Measurements from ENCODE around the gene BCL7C.
"Not testable (repeated sequence)": the region's sequence is repeated elsewhere in the genome, so short reads cannot be mapped to it uniquely, and the experiment has no call there.

The BCL7C gene

DNA sequence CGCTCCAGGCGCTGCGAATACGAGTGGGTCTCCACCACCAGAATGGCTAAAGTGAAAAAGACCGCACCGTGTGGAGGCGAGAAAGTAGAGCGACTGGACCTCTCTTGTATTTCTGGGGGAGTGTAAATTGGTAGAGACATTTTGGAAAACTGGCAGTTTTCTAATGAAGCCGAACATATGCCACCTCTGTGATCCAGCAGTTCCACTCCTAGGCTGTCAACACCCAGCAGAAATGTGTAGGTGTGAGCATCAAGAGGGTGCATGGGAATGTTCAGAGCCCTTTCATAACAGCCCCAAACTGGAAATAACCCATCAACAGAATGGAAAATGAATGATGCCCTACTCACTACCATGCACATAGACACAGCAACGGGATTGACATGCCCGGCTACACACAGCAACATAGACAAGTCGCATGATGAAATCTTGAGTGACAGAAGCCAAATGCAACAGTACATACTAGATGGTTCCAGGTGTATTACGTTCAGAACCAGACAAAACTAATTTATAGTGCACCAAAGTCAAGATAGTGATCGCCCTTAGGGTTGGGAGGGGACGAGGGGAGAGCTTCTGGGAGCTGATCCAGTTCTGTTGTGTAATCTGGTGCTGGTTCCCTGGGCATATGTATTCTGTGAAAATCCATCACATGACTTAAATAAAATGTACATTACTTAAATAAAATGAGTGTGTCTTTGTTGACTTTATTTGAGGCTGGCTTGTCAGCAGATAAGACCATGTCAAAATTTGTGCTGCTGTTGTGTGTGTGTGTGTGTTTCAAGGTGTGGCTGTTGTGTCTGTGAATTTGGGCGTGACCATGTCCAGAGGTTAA is 877 bp upstream of the BCL7C start:
- DNase-seq (ENCODE audit: low read depth): no peak

DNA sequence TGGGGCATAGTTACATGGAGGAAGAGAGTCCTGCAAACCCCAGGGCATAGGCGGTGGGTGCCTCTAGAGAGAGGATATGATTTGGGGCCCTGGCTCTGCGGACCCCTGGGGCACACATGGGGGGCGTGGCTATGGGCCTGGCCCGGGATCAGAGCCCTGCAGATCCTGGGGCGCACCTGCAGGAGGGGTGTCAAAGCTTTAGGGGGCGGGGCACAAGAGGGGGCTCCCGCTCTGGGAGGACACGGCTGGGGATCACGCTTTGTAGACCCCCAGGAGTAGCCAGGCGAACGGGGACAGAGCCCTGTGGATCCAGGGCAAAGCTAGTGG is 497 bp downstream of the BCL7C start:
- DNase-seq (ENCODE audit: low read depth): no peak

DNA sequence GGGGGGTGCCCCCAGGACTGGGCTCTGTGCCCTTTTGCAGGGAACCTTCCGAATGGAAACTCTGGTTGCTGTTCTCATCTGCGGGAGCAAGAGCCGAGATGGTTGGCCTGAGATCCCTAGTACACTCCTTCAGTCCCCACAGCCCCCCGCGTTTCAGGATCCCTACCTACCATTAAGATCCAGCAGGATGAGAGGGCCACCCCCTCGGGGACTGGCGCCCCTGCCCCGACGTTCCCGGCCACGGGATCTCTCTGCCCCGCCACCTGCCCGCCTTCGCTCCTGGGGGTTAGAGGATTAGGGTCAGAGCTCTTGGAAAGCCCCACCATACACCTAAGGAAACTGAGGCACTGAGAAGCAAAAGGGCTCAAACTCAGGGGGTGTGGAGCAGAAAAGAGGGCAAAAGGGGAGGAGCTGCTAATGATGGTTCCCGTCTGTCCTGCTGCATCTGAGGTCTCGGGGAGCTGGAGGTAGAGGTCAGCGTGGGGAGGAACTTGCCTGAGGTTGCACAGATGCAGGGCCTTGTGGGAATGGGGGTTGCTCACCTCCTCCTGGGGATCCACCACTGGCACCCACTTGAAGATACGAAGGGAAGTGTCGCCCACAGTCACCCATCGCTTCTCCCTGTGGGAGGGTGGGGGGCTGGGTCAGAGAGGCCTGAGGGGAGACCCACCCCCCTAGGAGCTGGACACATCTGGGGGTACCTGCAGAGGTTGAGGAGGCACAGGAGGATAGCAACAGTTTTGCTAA is 1.0 kb downstream of the BCL7C start:
- no peak for DNase-seq (ENCODE audit: low read depth)

GRCh38 chr16:30891043-30891823 is 2.6 kb downstream of the BCL7C start:
- DNase-seq (ENCODE audit: low read depth): not testable (repeated sequence)

DNA sequence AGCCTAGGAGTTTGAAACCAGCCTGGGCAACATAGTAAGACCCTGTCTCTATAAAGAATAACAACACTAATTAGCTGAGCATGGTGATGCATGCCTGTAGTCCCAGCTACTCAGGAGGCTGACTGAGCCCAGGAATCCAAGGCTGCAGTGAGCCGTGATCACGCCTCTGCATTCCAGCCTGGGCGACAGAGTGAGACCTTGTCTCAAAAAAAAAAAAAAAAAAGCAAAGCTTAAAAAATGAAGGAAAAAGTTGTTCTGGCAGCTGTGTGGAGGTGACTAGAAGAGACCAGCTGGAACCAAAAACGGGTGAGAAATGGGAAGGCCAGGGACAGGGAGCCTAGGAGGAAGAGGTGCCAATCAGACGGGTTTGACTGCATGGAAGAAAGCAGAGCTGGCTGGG is 4.2 kb downstream of the BCL7C start:
- DNase-seq (ENCODE audit: low read depth): no peak

- no peak for DNase-seq (ENCODE audit: low read depth)
Observed at GRCh38 chr16:30888856-30889499, 4.9 kb downstream of the BCL7C start.

GRCh38 chr16:30887927-30888326 is 6.0 kb downstream of the BCL7C start:
- no peak for DNase-seq (ENCODE audit: low read depth)

- DNase-seq (ENCODE audit: low read depth): no peak
Observed at GRCh38 chr16:30886145-30886544, 7.7 kb downstream of the BCL7C start.

DNA sequence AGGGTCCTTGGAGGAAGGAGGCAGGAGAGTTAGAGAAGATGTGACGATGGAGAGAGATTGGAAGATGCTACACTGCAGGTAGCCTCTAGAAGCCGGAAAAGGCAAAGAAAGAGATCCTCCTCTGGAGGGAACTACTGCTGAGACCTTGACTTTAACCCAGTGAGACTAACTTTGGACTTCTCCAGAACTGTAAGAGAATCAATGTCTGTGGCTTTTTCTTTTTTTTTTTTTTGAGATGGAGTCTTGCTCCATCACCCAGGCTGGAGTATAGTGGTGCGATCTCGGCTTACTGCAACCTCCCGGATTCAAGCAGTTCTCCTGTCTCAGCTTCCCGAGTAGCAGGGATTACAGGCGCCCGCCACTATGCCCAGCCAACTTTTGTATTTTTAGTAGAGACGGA is 8.7 kb downstream of the BCL7C start:
- no peak for DNase-seq (ENCODE audit: low read depth)

- no peak for DNase-seq (ENCODE audit: low read depth)
Observed at GRCh38 chr16:30884760-30885159, 9.1 kb downstream of the BCL7C start.

GRCh38 chr16:30882429-30883310 is 11.2 kb downstream of the BCL7C start:
- no peak for DNase-seq (ENCODE audit: low read depth)

GRCh38 chr16:30876867-30877266 is 17.0 kb downstream of the BCL7C start:
- no peak for DNase-seq (ENCODE audit: low read depth)

DNA sequence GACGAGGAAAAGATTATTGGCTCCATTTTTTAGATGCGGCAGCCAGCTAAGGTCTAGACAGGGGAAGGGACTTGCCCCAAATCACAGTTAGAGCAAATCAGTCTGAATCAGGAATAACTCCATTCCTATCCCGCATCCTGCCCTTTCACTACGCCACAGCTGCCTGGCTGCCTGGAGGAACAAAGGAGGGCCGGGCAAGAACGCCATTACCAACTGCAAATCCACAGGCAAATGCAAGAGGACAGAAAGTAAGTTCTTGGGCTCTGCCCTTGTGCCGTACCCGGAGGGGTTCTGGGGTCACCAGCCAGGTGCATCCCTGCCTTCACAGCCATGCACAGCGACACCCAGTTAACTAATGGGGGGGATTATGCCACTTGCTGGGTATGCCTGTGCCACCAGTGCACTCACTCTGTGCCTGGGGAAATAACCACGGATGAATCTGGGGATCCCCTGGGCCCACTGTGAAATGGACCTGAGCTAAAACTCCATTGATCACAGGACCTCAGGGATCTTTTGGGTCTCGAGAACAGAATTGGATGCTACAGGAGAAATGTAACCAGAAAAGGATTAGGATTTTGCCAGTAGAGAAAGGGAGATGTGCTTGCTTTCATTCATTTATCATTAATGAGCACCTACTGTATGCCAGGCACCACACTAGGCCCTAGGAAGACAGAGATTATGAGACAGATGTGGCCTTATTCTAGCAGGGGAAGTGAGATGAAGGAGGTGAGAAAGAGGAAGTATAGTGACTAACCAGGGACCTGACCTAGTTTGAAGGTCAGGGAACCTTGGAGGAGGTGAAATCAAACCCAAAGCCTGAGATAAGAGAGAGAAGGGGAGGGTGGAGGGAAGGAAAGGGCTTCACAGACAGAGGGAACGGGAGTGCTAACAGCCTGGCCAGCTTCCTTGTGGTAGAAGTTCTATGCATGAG is 17.7 kb downstream of the BCL7C start:
- no peak for DNase-seq (ENCODE audit: low read depth)

GRCh38 chr16:30874821-30875717 is 18.8 kb downstream of the BCL7C start:
- peak; percentile 86 for DNase-seq (ENCODE audit: low read depth)

DNA sequence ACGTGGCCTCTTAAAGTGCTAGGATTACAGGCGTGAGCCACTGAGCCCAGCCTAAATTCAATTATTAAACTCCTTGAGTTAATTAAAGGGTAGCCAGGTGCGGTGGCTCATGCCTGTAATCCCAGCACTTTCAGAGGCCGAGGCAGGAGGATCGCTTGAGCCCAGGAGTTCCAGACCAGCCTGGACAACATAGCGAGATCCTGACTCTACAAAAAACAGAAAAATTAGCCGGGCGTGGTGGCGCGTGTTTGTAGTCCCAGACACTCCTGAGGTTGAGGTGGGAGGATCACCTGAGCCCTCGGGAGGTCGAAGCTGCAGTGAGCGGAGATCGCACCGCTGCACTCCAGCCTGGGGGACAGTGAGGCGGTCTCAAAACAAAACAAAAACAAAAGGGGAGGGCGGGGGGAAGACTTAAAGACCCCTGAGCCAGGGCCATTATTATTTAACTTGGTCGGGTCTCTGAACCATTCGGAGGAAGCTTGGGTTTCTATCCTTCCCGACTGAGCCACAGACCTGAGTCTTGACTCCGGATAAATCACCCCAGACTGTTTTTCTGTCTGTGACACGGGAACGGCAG is 19.5 kb downstream of the BCL7C start:
- no peak for DNase-seq (ENCODE audit: low read depth)

- no peak for DNase-seq (ENCODE audit: low read depth)
Observed at GRCh38 chr16:30870904-30871303, 23.0 kb downstream of the BCL7C start.

GRCh38 chr16:30867747-30868146 is 26.1 kb downstream of the BCL7C start:
- DNase-seq (ENCODE audit: low read depth): no peak

DNA sequence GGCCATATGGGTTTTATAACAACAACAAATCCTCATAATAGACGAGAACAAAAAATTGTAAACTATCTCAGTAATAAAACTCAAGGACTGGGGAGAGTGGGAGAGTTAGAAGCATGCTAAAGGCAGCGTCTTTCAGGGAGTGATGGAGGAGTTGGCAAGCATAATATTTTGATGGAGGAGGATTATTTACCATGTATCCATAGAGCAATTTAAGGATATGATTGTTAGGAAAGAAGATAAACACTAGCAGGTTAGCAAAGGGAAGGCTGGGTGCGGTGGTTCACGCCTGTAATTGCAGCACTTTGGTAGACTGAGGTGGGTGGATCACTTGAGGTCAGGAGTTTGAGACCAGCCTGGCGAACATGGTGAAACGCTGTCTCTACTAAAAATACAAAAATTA is 27.8 kb downstream of the BCL7C start:
- DNase-seq (ENCODE audit: low read depth): no peak

DNA sequence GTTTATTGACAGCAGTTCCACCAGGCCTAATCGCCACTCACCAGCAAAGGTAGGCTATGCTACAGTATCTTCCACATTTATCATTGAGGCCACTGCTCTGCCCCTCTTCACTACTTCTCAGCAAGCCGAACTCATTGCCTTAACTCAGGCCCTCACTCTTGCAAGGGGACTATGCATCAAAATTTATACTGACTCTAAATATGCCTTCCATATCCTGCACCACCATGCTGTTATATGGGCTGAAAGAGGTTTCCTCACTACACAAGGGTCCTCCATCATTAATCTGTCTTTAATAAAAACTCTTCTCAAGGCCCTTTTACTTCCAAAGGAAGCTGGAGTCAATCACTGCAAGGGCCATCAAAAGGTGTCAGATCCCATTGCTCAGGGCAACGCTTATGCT is 30.7 kb downstream of the BCL7C start:
- DNase-seq (ENCODE audit: low read depth): not testable (repeated sequence)

All from stimulated activated CD4-positive, alpha-beta T cell treated with anti-CD3 and anti-CD28 coated beads, Interleukin-2, amount 100 ng/mL, for 4 hours (primary cell).